GM18858 (cell line): ENCODE measurements around the gene STAC.
"Not testable (repeated sequence)": the region's sequence is repeated elsewhere in the genome, so short reads cannot be mapped to it uniquely, and the experiment has no call there.

Experiments used
- ATAC-seq: cut with Tn5 transposase; IDR thresholded peaks from one replicate; pipeline ENCODE4 v1.9.1; 2021; ENCODE audit not compliant: unreplicated experiment

Gene STAC

DNA sequence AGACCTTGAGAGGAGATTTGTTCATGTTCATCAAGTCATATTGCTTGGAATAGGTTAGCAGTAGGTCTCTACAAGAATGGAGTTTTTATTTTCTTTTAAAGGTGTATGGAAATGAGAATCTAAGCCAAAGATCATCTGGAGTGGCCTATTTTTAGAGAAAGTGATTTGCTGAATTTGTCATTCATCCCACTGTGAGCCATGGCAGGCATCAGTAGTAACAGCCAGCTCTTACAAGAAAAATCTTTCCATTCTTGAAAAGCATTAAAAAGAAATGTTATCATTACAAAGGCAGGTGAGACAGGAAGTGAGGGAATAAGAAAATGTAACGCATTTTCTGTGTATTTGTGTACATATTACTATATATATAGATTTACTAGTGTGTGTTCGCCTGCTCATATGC lies 29.6 kb downstream of the STAC start:
- ATAC-seq, result no peak

DNA sequence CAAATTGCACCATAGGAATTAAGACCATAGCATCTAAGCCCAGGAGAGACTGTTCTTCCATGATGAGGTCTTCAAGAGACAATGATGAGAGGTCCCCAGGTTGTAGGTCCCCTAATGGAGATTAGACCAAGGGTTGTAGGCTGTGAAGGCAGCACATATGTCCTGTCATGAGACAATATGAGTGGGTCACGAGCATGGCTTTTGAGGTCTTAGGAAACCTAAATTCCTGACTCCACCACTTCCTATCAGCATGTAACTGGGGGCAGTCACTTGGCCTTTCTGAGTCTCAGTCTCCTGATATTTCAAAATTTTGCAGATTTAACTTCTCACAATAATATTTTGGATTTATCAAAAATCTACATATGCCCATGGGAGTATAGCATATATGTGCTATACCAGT lies 31.3 kb downstream of the STAC start:
- no peak for ATAC-seq

DNA sequence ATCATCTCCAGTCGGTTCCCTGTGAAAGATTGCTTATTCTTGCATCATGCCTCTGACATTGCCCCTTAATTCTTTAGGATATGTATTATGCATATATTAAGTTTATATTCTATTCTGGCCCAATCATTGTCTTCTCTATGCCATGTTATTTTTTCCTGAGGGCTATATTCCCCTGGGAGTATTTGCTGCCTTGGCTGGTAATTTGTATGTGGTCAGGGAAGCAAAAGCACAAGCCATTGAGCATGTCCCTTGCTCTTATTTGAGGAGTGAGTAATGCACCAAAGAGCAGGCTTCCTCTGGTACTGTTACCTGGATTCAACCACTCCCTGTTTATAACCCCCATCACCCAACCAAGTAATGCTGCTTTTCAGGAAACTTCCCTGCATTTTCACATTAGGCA lies 36.3 kb downstream of the STAC start:
- ATAC-seq, result no peak

DNA sequence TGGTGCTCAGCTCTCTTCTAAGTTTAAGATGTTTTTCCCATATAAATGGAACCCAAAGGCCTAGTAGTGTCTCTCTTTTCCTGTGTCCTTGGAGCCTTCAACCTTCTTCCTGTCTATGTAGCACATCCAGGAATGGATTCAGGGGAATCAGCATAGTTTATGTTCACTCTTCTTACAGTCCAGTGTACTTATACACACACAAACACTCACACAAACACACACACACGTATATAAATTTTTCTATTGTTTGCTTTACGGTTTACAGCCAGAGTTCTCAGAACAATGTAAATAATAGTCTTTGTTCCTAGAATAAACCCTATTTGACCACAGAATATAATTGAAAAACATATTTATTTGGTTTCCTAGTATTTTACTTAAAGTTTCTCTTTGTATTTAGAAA lies 36.9 kb downstream of the STAC start:
- no peak for ATAC-seq

DNA sequence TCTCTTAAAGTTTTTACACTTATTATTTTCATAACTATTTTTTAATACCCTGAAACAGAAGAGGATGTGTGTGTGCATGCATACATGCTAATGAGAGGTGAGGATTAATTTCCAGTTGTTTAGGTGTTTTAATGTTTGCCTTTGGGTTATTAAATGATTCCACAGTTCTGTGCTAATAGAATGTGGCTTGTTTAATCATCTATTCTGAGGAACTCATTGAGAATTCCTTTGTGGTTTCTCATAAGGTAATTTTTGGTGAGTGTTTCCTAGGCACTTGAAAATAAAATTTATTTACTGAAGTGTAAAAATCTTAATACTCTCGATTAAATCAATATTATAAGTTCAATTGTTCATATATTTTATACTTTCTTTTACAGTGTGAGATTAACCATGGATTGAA lies 38.0 kb downstream of the STAC start:
- ATAC-seq, result no peak

DNA sequence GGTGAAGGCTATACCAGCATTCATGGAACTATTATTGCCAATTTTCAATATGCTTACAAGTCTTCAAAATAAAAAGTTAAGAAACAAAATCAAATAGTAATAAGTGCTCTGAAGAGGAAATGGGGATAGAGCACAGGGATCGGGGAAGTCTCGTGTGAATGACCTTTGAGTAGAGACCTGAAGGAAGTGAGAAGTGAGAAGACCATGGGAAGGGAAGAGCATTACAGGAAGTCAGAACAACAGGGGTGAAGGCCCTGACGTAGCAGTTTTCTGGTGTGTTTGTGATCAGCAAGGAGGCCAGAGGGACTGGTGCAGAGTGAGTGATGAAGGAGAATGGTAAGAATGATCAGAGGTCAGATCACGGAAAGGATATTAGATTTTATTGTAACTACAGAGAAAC lies 48.1 kb downstream of the STAC start:
- ATAC-seq, result no peak

DNA sequence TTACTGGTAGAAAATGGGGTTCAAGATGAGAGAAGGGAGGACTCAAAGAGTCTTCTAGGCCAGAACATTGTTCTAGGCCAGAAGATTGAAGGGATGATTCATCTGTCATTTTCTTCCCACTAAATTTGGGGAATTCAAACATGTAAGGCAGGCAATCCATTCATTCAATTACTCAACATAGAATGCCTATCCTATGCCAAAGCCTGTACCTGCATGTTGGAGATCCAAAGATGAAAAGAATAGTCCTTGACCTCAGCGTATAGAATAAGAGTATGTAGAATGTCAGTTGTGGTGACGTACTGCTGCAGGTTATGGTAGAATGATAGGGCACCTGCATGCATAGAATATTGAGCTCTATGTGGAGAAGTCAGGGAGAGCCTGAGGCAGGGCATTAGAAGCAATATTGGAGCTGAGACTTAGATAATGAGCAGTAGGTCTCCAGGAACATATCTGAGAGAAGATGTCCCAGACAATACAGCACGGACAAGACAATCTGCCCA lies 49.7 kb downstream of the STAC start:
- ATAC-seq, result no peak

DNA sequence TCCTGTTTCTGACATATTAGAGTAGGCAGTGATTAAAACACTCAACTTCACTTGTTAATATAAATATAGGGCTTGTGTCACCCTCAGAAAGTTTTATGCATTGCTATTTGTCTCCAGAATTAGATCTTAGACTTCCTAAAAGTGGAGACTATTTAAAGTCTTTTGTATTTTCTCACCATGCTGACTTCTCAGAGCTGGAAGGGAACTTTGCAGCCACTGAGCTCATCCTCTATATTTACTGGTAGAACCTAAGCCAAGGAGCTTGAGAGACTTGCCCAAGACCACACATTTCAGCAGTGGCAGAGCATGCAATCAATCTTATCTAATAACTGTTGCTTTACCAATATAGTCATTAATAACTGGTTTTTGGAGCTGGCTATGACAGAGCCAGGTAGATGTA lies 53.2 kb downstream of the STAC start:
- ATAC-seq, result no peak

DNA sequence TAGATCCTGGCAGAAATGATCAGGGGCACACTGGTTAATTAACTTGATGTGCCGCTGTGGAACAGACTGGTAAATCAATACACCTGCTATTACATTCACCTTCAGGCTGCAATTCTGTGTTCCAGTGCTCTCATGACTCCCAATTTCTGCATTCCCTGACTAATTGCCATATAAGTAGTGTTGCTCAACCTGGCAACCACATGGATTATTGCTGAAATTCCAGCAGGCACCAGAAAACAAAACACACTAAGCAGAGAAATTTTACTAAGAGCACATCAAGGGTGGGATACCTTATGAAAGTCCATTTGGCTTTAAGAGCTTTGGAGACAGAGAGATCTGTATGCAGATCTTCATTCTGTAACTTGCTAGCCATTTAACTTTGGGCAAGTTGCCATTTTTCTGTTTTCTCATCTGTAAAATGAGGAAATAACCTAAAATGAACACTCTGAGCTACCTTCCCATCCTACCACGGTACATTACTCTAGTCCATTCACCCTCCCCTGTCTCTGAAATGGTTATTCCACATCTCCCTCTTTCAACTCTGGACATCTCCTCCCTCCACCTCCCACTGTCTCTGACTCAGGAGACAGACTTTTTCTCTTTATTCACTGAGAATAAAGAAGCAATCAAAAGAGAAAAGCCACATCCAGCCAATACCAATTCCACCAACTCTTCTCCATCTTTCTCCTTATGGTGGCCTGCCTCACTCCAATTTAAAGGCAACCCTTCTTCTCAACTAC lies 54.6 kb downstream of the STAC start:
- no peak for ATAC-seq

DNA sequence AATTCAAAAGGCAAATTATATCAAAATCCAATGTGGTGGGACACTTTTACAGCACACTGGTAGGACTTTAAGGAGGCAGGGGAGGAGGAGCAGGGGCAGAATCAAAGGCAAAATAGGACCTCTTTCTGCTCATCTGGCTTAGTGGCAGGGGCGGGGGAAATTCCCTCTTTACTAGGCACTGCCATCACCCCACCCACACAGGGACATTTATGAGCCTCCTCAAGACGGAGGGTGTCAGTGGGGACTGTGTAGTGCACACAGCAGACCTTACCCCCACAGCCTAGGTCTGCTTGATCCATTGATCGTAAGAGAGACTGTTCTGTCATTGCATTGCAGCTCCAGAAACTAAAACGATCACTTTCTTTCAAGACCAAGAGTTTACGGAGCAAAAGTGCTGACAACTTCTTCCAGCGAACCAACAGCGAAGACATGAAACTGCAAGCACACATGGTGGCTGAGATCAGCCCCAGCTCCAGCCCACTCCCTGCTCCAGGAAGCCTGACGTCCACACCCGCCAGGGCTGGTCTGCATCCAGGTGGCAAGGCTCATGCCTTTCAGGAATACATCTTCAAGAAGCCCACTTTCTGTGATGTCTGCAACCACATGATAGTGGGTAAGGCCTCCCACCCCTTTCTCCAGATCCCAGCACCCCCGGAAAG lies 62.9 kb downstream of the STAC start:
- ATAC-seq, result no peak

DNA sequence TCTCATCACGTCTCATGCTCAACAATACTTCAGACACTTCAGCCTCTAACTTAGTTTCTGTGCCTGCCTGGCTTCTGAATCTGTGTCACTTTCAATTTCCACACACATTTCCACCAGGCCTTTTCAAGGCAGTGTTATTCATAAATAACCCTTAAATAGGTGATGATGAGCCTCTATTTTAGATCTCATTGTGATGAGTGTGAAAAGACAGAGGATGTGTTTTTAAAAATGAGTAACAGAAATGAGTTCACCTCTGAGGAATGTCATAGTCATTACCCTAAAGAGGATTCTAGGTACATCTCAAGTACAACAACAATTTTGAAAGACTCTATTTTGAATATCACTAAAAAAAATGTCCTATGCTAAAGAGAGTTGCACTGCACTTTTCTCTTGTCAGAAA lies 64.6 kb downstream of the STAC start:
- ATAC-seq, result no peak

DNA sequence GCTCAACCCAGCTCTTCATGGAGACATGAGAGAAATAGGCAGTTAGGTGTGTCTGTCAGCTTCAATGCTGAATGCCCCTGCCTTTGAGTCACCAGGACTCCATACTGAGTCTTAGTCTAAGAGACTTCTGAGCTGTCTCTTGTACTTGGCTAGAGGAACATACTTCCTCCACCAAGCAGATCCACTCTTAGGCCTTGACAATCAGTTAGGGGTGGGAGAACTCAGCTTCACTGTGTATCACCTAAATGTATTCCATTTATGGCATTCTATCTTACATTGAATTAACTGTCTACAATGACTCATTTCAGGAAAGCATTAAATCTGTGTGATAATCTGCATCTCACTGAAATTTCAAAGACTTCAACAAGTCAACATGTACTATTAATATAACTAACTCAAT lies 66.0 kb downstream of the STAC start:
- no peak for ATAC-seq

DNA sequence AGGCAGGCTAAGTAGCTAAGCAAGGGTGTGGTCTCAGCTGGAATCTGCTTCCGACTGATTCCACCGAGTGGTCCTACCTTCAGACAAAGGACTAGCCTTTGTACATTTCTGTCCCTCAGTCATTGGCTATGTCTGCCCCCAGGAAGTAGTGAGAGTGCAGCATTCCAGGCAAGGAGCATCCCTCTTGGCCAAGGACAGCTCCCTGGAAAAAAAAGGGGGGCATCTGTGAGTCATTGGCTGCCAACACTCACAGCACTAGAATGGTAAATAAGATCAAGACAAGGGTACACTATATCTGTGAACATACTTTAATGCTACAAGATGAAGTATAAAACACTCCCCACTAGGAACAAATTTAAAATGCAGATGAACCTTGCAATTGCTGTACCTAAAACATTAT lies 66.8 kb downstream of the STAC start:
- no peak for ATAC-seq

DNA sequence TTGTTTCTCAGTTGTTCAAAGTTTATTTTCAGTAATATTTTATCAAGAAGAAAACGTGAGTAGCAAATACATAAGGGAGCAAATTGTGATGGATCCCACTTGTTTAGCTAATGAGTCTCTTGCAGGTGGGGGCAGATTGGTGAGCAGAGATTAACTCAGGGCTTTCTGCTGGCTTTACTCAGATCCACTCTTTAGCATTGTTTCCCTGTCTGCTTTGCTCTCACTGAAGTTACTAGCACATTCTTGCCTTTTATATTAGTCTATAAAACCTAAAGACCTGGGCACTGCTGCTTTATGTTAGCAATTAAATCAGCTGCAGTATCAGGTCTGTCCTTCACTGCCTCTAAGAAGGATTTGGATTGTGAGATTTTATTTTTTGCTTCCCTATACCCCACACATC lies 71.5 kb downstream of the STAC start:
- no peak for ATAC-seq

DNA sequence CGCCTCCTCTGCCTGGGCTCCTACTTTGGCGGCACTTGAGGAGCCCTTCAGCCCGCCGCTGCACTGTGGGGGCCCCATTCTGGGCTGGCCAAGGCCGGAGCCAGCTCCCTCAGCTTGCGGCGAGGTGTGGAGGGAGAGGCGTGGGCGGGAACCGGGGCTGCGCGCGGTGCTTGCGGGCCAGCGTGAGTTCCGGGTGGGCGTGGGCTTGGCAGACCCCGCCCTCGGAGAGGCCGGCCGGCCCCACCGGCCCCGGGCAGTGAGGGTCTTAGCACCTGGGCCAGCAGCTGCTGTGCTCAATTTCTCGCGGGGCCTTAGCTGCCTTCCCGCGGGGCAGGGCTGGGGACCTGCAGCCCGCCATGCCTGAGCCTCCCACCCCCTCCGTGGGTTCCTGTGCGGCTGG lies 72.9 kb downstream of the STAC start:
- ATAC-seq, result not testable (repeated sequence)

DNA sequence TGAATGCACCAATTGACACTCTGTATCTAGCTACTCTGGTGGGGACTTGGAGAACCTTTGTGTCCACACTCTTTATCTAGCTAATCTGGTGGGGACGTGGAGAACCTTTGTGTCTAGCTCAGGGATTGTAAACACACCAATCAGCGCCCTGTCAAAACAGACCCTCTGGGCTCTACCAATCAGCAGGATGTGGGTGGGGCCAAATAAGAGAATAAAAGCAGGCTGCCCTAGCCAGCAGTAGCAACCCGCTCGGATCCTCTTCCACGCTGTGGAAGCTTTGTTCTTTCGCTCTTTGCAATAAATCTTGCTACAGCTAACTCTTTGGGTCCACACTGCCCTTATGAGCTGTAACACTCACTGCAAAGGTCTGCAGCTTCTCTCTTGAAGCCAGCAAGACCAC lies 73.6 kb downstream of the STAC start:
- not testable (repeated sequence) for ATAC-seq

DNA sequence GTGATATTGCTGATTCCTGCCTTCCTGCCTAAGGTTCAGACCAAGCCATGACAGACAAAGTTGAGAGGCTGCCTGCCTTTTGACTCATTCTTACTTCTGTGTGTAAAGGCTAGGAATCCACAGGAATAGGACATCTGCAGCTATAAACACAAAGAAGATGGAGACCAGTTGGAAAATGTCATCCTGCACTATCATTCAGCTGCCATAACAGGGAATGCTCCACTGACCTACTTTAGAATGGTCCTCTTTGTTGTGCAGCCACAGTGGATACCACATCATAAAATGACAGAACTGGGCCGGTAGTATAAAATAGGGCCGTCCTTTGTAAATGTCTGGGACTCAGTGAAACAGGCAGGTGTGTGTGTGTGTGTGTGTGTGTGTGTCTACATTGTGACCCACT lies 75.1 kb downstream of the STAC start:
- ATAC-seq, result no peak

DNA sequence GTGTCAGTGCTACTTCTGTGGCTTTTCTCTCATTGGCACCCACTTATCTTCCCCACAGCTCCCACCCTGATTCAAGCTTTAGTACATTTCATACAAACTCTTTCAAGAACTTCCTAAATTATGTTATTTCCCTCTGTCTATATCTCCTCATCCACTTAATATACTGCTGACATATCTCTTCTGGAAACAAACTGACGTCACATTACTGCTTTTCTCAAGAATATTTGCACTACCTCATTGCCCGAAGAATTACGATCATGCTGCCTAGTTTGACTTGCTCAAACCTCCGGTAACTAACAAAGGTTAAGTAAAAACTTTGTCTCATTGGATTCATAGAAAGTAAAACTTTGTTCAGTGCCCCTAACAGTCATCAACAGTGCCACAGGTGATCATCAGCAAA lies 76.5 kb downstream of the STAC start:
- no peak for ATAC-seq

DNA sequence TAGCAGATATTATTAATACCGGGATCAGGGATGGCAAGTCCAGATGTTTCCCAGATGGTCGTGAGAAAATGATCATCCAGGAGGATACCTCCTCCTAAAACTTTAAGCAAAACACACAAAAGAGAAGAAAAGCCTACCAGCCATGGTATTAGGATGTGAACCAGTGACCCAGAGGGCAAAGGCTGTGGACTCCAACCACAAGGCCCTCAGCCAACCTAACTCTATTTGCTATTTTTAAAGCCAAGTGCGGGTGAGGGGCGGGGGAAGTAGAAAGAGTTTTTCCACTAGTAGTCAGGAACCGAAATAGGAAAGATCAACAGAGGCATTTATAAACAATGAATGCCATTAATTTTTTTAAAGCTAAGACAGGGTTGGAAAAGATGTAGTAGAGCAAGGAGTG lies 77.4 kb downstream of the STAC start:
- no peak for ATAC-seq

DNA sequence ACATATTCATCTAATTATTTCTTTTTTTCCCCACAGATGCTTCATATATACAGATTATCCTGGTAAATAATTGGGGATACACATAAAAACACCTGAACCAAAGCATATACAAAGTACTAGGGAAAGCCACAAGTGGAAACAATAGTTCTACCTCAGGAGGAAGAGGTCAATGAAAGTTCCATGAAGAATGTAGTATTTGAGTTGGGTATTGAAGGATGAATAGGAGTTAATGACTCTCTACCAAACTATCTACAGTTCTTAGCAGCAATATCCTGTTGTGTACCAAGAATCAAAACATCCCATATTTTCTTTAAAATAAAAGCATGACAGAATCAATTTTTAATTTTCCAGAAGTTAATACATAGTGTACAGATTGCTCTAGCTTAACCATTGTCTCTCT lies 78.9 kb downstream of the STAC start:
- no peak for ATAC-seq

DNA sequence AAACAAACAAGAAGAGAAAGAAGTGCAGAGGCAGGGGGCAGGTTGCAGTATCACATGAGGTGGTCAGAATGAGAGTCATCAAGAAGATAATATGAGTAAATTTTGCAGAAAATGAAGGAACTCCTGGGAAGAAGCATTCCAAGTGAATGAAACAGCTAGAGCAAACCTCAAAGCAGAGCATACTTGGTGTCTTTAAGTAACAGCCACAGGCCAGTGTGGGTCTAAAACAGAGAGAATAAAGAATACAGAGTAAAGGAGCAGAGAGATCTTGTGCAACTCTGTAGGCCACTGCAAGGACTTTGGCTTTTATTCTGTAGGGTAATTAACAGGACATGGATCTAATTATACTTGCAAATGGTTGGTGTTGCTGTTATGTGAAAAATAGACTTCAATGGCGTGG lies 81.3 kb downstream of the STAC start:
- ATAC-seq, result no peak

DNA sequence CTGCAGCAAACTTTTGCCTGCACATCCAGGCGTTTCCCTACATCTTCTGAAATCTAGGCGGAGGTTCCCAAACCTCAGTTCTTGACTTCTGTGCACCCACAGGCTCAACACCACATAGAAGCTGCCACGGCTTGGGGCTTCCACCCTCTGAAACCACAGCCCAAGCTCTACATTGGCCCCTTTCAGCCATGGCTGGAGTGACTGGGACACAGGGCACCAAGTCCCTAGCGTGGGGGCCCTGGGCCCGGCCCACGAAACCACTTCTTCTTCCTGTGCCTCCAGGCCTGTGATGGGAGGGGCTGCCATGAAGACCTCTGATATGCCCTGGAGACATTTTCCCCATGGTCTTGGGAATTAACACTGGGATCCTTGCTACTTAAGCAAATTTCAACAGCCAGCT lies 91.7 kb downstream of the STAC start:
- not testable (repeated sequence) for ATAC-seq

DNA sequence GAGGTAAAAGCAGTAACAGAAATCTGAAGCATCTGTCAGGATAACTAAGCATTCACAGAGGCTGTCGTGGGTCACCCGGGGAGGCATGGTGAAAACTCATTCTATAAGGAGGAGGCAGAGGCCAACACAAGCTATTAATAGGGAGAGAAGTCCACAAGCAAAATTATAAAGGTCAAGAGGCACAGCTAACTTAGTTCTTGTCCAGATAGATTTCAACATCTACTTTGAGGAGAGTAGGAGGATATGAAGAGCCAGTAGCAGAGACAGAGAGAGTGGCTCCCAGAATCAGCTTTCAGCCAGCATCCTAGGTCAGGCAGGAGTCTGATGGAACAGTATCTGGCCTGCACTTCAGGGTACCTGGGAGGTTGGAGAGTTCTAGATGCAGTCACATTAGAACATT lies 95.3 kb downstream of the STAC start:
- ATAC-seq, result no peak
